Hepatocyte (in vitro differentiated cells): ENCODE measurements around the gene SYVN1. TPM values are rescaled to one million over a fixed set of nuclear protein-coding genes. Genes with fewer than 3 reads are reported as not detected.
A peak's percentile ranks its signal among the peaks of the same experiment; 100 is the strongest.

Experiments
- DNase-seq: peaks from one replicate; pipeline ENCODE4 v3.0.0-alpha.2; 2016; ENCODE audit warnings: low spot score
- H2AFZ ChIP-seq: fragments of 200-600 bp; sonication (generic); 2 replicates; pipeline ENCODE4 v1.6.0; 2016; ENCODE audit warnings: antibody characterized with exemption, mild to moderate bottlenecking
- H3K27ac ChIP-seq: fragments of 200-600 bp; sonication (generic); 2 replicates; pipeline ENCODE4 v1.5.1; 2016; ENCODE audit warnings: mild to moderate bottlenecking
- H3K27me3 ChIP-seq: fragments of 200-600 bp; sonication (generic); 2 replicates; pipeline ENCODE4 v1.6.1; 2016
- H3K36me3 ChIP-seq: fragments of 200-600 bp; sonication (generic); replicated peaks from 2 replicates; pipeline ENCODE4 v1.5.1; 2016; ENCODE audit warnings: low read depth; ENCODE audit not compliant: insufficient read depth
- H3K4me1 ChIP-seq: fragments of 200-600 bp; sonication (generic); 2 replicates; pipeline ENCODE4 v1.5.1; 2016; ENCODE audit warnings: mild to moderate bottlenecking, moderate library complexity; ENCODE audit not compliant: insufficient read depth
- H3K4me2 ChIP-seq: fragments of 200-600 bp; sonication (generic); 2 replicates; pipeline ENCODE4 v1.6.0; 2016
- H3K4me3 ChIP-seq: fragments of 200-600 bp; sonication (generic); 2 replicates; pipeline ENCODE4 v1.5.1; 2016; ENCODE audit warnings: mild to moderate bottlenecking
- H3K79me2 ChIP-seq: fragments of 200-600 bp; sonication (generic); 2 replicates; pipeline ENCODE4 v1.6.0; 2017; ENCODE audit warnings: mild to moderate bottlenecking
- H3K9me2 ChIP-seq: fragments of 200-600 bp; sonication (generic); replicated peaks from 2 replicates; pipeline ENCODE4 v1.6.0; 2017; ENCODE audit warnings: mild to moderate bottlenecking; ENCODE audit not compliant: insufficient read depth
- H3K9me3 ChIP-seq: fragments of 200-600 bp; sonication (generic); 2 replicates; pipeline ENCODE4 v1.5.1; 2016; ENCODE audit warnings: low read depth, mild to moderate bottlenecking
- H4K20me1 ChIP-seq: fragments of 200-600 bp; sonication (generic); 2 replicates; pipeline ENCODE4 v1.6.0; 2016; ENCODE audit warnings: mild to moderate bottlenecking; ENCODE audit not compliant: insufficient read depth, poor library complexity, severe bottlenecking
- EZH2 ChIP-seq: fragments of 200-600 bp; sonication (generic); IDR thresholded peaks from 2 replicates; pipeline ENCODE4 v1.6.1; 2016; ENCODE audit warnings: antibody characterized with exemption, mild to moderate bottlenecking, borderline replicate concordance
- EZH2phosphoT487 ChIP-seq: fragments of 200-600 bp; sonication (generic); IDR thresholded peaks from one replicate; pipeline ENCODE4 v1.6.1; 2018; ENCODE audit warnings: antibody characterized with exemption, mild to moderate bottlenecking, low read depth, moderate library complexity; ENCODE audit not compliant: unreplicated experiment, severe bottlenecking
- WGBS: methylation state at CpG from one replicate; pipeline ENCODE4 v1.1.6; 2016; ENCODE audit warnings: low lambda C conversion rate; ENCODE audit errors: missing lambda C conversion rate; 5-methylcytosine and 5-hydroxymethylcytosine counted together
- polyA plus RNA-seq: library from polyadenylated mRNA; unstranded; fragments of >200 nt; fragmentation: Nextera tagmentation; extraction: Ambion mirVana; gene quantifications from 2 replicates; pipeline ENCODE4 v1.2.1, GENCODE V29; 2016
- total RNA-seq: library from RNA; depleted of rRNA; stranded (reverse); fragments of >200 nt; gene quantifications from 2 replicates; pipeline ENCODE4 v1.2.3, GENCODE V29; 2014
- TF ChIP-seq, protein P1 (sequence below): fragments of 200-600 bp; sonication (generic); IDR thresholded peaks from 2 replicates; pipeline ENCODE4 v1.5.1; 2016; ENCODE audit warnings: antibody characterized with exemption, mild to moderate bottlenecking; ENCODE audit not compliant: poor library complexity

The SYVN1 gene
- total and polyA plus RNA-seq, 2 experiments from 2014 or later = 27.7 to 31.8 TPM

DNA sequence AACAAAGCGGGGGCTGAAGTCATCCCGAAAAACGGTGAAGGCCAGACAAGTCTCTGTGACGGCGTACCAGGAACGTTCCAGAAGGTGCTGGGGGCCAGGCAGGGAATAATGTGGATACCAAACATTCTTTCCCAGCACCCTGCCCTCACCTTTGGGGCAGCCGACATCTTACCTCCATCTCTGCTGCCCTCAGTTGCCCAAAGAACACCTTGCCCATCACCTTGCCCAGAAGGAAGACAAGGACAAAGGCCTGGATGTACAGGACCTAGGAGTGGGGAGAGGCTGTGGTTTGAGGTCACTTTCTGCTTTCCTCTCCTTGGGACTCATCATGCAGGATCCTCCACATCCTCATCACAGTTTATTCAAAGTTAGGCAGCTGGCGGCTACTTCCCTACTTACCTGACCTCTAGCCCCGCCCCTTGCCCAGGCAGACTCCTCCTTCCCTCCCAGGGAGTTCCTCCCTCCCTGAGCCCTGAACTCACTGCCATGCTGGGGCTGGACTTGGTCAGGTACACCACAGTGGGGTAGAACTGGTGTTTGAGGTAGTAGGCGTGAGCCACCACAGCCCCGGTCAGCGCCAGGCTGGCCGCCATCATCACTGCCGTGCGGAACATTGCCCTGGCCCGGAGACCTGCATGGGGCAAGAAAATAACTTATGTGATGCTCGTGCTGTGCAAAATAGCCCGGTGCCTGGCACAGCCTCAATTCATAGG lies 1.2 kb downstream of the SYVN1 start:
- Histone ChIP-seq H3K4me2 (peak overlapping the region; percentile 95), H3K36me3 (no peaks in the 10 kb centered on the region), H4K20me1 (peaks cover 4% of the 10 kb centered on the region), H3K9me3 (no peaks in the 10 kb centered on the region), H2AFZ (no peak overlapping the region), H3K4me3 (peak overlapping the region; percentile 29), H3K79me2 (peaks cover 30% of the 10 kb centered on the region), H3K27ac (peak overlapping the region; percentile 98), H3K9me2 (no peaks in the 10 kb centered on the region), H3K27me3 (no peaks in the 10 kb centered on the region), H3K4me1 (peaks cover 17% of the 10 kb centered on the region)
- TF ChIP-seq EZH2phosphoT487 = no peak
- TF ChIP-seq EZH2 = no peak
- TF ChIP-seq, protein P1, sequence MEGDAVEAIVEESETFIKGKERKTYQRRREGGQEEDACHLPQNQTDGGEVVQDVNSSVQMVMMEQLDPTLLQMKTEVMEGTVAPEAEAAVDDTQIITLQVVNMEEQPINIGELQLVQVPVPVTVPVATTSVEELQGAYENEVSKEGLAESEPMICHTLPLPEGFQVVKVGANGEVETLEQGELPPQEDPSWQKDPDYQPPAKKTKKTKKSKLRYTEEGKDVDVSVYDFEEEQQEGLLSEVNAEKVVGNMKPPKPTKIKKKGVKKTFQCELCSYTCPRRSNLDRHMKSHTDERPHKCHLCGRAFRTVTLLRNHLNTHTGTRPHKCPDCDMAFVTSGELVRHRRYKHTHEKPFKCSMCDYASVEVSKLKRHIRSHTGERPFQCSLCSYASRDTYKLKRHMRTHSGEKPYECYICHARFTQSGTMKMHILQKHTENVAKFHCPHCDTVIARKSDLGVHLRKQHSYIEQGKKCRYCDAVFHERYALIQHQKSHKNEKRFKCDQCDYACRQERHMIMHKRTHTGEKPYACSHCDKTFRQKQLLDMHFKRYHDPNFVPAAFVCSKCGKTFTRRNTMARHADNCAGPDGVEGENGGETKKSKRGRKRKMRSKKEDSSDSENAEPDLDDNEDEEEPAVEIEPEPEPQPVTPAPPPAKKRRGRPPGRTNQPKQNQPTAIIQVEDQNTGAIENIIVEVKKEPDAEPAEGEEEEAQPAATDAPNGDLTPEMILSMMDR = no peak
- WGBS = 53% methylated on average over 18 of the region's 18 CpGs
- peak; percentile 85 for DNase-seq

DNA sequence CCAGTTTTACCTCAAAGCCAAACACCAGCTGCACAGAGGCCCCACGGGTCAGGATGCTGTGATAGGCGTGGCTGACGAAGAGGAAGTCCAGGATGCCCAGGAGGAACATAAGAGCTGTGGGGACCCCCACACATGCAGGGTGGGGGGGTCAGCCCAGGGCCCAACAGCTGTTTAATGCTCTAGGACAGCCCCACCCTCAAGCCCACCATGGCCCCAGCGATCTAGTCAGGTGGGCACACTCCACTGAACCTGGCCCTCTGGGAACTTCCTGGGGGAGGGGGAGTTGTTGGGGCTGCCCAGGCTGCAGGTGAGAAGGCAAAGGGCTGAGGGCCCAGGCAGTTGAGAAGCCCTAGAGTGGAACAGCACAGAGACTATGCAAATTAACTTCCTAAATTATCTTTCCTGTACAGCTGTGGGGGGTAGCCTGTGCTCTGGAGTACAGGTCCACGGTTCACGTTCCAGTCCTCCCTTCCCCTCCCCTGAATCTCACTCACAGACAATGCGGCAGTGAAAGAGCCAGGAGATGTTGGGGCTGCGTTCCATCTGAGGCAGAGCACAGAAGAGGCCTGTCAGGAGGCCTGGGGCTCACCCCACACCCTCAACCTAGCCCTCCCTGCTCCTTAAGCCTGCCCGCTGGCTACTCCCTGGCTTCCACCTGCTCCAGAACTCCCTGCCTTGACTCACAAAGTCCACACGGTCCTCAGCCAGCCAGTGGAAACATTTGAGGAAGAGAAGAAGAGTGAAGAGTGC lies 1.9 kb downstream of the SYVN1 start:
- Histone ChIP-seq H3K9me2 (no peaks in the 10 kb centered on the region), H3K9me3 (no peaks in the 10 kb centered on the region), H2AFZ (no peak overlapping the region), H3K4me2 (peak overlapping the region; percentile 95), H3K79me2 (peaks cover 30% of the 10 kb centered on the region), H3K4me1 (peaks cover 17% of the 10 kb centered on the region), H3K36me3 (no peaks in the 10 kb centered on the region), H3K27me3 (no peaks in the 10 kb centered on the region), H4K20me1 (peaks cover 4% of the 10 kb centered on the region), H3K4me3 (no peak overlapping the region), H3K27ac (no peak overlapping the region)
- TF ChIP-seq EZH2 (no peak), EZH2phosphoT487 (no peak)
- TF ChIP-seq, protein P1 = no peak
- no peak for DNase-seq
- 89% methylated on average over 10 of the region's 10 CpGs for WGBS

DNA sequence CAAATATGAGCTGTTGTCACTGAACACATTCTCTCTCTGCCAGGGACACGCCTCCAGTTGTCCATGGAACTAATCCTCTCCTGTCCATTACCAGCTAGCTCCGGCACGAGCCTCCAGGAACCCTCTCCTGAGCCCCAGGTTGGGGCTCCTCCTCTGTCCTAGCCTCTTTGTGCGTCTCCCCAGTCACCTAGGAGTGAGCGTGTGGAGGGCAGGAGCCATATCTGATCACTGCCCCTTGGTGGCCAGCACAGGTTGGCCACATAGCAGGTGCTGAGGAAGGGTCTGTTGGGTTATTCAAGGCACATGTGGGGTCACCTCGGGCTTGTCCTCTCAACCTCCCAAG lies 2.5 kb downstream of the SYVN1 start:
- peaks cover 17% of the 10 kb centered on the region for H3K4me1 ChIP-seq
- WGBS = 98% methylated on average over 6 of the region's 6 CpGs
- H3K4me3 ChIP-seq = no peak overlapping the region
- no peaks in the 10 kb centered on the region for H3K9me3 ChIP-seq
- no peak overlapping the region for H3K4me2 ChIP-seq
- no peaks in the 10 kb centered on the region for H3K27me3 ChIP-seq
- no peaks in the 10 kb centered on the region for H3K36me3 ChIP-seq
- DNase-seq = no peak
- peaks cover 30% of the 10 kb centered on the region for H3K79me2 ChIP-seq
- H3K9me2 ChIP-seq = no peaks in the 10 kb centered on the region
- no peak overlapping the region for H2AFZ ChIP-seq
- peaks cover 4% of the 10 kb centered on the region for H4K20me1 ChIP-seq
- TF ChIP-seq, protein P1 = no peak
- TF ChIP-seq EZH2phosphoT487 = no peak
- no peak for TF ChIP-seq EZH2
- H3K27ac ChIP-seq = no peak overlapping the region
